HUES64 (cell line): ENCODE results near the gene MYO3A.

ENCODE experiments used
- H3K27ac ChIP-seq: 2 replicates; pipeline ENCODE4 v1.7.0; 2013; ENCODE audit warnings: low read depth, low read length, inconsistent platforms
- H3K27me3 ChIP-seq: 2 replicates; pipeline ENCODE4 v1.6.1; 2013; ENCODE audit warnings: mild to moderate bottlenecking, low read length; ENCODE audit not compliant: insufficient read depth
- H3K36me3 ChIP-seq: 2 replicates; pipeline ENCODE4 v1.6.1; 2013; ENCODE audit warnings: mild to moderate bottlenecking, low read length; ENCODE audit not compliant: insufficient read depth
- H3K4me1 ChIP-seq: 2 replicates; pipeline ENCODE4 v1.6.1; 2013; ENCODE audit warnings: mild to moderate bottlenecking, low read length, moderate library complexity; ENCODE audit not compliant: insufficient read depth
- H3K4me3 ChIP-seq: 2 replicates; pipeline ENCODE4 v1.5.1; 2013; ENCODE audit warnings: mild to moderate bottlenecking, low read length, moderate library complexity
- H3K9ac ChIP-seq: 2 replicates; pipeline ENCODE4 v1.6.1; 2013; ENCODE audit warnings: mild to moderate bottlenecking, low read depth, low read length
- H3K9me3 ChIP-seq: 2 replicates; pipeline ENCODE4 v1.6.1; 2013; ENCODE audit warnings: low read depth, low read length; ENCODE audit not compliant: insufficient read depth
- WGBS: fragments of 150-250, 120-280 bp; methylation state at CpG from one replicate; pipeline ENCODE4 v1.1.7; 2013; ENCODE audit warnings: missing lambda C conversion rate; 5-methylcytosine and 5-hydroxymethylcytosine counted together

The MYO3A gene

DNA sequence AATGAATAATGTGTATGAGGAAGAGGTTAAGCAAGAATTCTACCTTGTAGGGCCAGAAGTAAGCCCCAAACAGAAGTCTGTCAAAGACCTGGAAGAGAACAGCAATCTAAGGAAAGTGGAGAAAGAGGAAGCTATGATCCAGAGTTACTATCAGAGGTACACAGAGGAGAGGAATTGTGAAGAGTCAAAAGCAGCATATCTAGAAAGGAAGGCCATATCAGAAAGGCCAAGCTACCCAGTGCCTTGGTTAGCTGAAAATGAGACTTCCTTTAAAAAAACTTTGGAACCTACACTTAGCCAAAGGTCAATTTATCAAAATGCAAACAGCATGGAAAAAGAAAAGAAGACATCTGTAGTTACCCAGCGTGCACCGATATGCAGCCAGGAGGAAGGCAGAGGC, 239.8 kb downstream of the MYO3A start:
- H3K27me3 ChIP-seq, result no peaks in the 10 kb centered on the region
- no peaks in the 10 kb centered on the region for H3K36me3 ChIP-seq
- H3K9ac ChIP-seq, result no peak overlapping the region
- H3K9me3 ChIP-seq, result no peaks in the 10 kb centered on the region
- no peak overlapping the region for H3K27ac ChIP-seq
- WGBS, result 93% methylated on average over 2 of the region's 2 CpGs
- no peak overlapping the region for H3K4me3 ChIP-seq
- peaks cover 36% of the 10 kb centered on the region for H3K4me1 ChIP-seq

DNA sequence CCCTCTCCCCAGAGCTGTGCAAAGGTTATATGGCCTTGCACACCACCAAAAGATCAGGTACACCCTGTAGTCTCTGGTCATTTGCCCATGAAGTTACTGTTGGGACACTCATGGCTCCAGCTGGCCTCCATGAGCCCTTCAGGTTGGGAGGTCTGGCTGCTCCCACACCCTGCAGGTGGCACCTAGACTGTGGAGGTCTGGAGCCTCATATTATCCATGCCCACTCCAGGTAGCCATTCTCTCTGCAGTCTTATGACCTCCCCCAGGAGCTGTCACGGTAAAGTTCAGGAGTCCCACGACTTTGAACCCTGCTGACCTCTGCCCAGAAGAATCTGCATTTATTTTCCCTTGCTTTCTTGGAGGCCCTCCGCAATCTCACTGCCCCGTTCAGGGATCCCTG, 243.3 kb downstream of the MYO3A start:
- 89% methylated on average over 4 of the region's 4 CpGs for WGBS
- 0 out of 2 replicates have a peak, but pooled peaks cover 2% of the 10 kb centered on the region for H3K4me1 ChIP-seq
- no peaks in the 10 kb centered on the region for H3K9me3 ChIP-seq
- no peak overlapping the region for H3K4me3 ChIP-seq
- no peak overlapping the region for H3K27ac ChIP-seq
- H3K9ac ChIP-seq, result no peak overlapping the region
- H3K27me3 ChIP-seq, result no peaks in the 10 kb centered on the region
- H3K36me3 ChIP-seq, result no peaks in the 10 kb centered on the region

GRCh38 chr10:26194275-26194674, 260.2 kb downstream of the MYO3A start:
- Histone ChIP-seq H3K27me3 (no peaks in the 10 kb centered on the region), H3K36me3 (no peaks in the 10 kb centered on the region), H3K4me3 (no peak overlapping the region), H3K9ac (no peak overlapping the region), H3K4me1 (peaks cover 15% of the 10 kb centered on the region), H3K9me3 (no peaks in the 10 kb centered on the region), H3K27ac (no peak overlapping the region)
- WGBS, result 83% methylated on average over 5 of the region's 5 CpGs

GRCh38 chr10:26197248-26197647, 263.2 kb downstream of the MYO3A start:
- H3K27me3 ChIP-seq, result no peaks in the 10 kb centered on the region
- no peak overlapping the region for H3K27ac ChIP-seq
- H3K9me3 ChIP-seq, result no peaks in the 10 kb centered on the region
- peaks cover 27% of the 10 kb centered on the region for H3K4me1 ChIP-seq
- H3K9ac ChIP-seq, result no peak overlapping the region
- H3K36me3 ChIP-seq, result no peaks in the 10 kb centered on the region
- WGBS, result 98% methylated on average over 2 of the region's 2 CpGs
- H3K4me3 ChIP-seq, result no peak overlapping the region

GRCh38 chr10:26198119-26198518, 264.1 kb downstream of the MYO3A start:
- no peaks in the 10 kb centered on the region for H3K27me3 ChIP-seq
- H3K4me1 ChIP-seq, result peaks cover 27% of the 10 kb centered on the region
- no peaks in the 10 kb centered on the region for H3K36me3 ChIP-seq
- H3K9ac ChIP-seq, result no peak overlapping the region
- no peak overlapping the region for H3K4me3 ChIP-seq
- 96% methylated on average over 9 of the region's 9 CpGs for WGBS
- H3K27ac ChIP-seq, result no peak overlapping the region
- H3K9me3 ChIP-seq, result no peaks in the 10 kb centered on the region

GRCh38 chr10:26199841-26200240, 265.8 kb downstream of the MYO3A start:
- H3K9ac ChIP-seq, result no peak overlapping the region
- no peaks in the 10 kb centered on the region for H3K36me3 ChIP-seq
- peaks cover 27% of the 10 kb centered on the region for H3K4me1 ChIP-seq
- no peaks in the 10 kb centered on the region for H3K9me3 ChIP-seq
- WGBS, result 85% methylated on average over 4 of the region's 4 CpGs
- H3K27ac ChIP-seq, result no peak overlapping the region
- H3K27me3 ChIP-seq, result no peaks in the 10 kb centered on the region
- H3K4me3 ChIP-seq, result no peak overlapping the region

DNA sequence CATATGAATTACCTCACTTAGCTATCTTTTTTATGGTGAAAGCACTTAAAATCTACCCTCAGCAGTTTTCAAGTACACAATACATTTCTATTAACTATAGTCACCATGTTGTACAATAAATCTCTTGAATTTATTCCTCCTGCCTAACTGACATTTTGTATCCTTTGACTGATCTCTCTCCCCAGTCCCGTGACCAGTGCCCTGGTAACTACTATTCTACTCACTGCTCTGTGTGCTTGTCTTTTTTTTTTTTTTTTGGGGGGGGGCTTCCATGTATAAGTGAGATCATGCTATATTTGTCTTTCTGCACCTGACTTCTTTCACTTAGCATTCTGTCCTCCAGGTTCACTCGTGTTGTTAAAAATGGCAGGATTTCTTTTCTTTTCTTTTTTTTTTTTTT, 271.2 kb downstream of the MYO3A start:
- no CpG with 5 or more reads among the region's 2 CpGs for WGBS
- no peak overlapping the region for H3K27ac ChIP-seq
- no peaks in the 10 kb centered on the region for H3K36me3 ChIP-seq
- peaks cover 4% of the 10 kb centered on the region for H3K4me1 ChIP-seq
- no peak overlapping the region for H3K9ac ChIP-seq
- no peaks in the 10 kb centered on the region for H3K9me3 ChIP-seq
- no peak overlapping the region for H3K4me3 ChIP-seq
- peaks cover 16% of the 10 kb centered on the region for H3K27me3 ChIP-seq

DNA sequence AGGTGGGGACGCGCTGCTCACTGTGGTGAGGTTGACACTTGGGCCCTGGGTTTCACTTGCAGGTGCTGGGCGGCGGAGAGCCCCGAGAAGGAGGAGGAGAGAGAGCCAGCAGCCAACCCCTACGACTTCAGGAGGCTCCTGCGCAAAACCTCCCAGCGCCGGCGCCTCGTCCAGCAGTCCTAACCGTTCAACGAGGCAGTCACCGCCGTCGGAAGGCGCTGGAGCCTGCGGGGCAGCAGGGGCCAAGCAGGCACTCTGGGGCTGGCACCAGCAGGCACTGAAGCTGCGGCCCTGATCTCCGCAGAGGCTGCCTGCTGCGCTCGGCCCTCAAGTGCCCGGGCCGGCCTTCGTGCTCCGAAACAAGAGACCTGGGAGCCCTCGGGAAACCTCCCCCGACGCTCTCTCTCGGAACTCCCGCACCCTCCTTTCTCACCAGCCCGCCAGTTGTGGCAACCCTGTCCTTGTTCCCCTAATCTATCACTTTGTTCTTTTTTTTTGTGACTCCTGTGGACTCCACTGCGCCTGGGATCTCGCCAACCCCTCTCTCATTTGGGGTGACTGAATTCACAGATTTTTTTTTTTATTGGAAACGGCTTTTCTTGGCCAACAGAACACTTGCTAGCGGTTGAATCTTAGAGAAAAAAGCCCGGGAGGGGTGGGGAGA, 277.9 kb downstream of the MYO3A start:
- H3K4me1 ChIP-seq, result peaks cover 34% of the 10 kb centered on the region
- peaks cover 83% of the 10 kb centered on the region for H3K27me3 ChIP-seq
- 72% methylated on average over 37 of the region's 37 CpGs for WGBS
- H3K4me3 ChIP-seq, result peak overlapping the region; percentile 25; the same call in 1 of the 2 replicates
- no peaks in the 10 kb centered on the region for H3K36me3 ChIP-seq
- H3K9ac ChIP-seq, result no peak overlapping the region
- no peak overlapping the region for H3K27ac ChIP-seq
- no peaks in the 10 kb centered on the region for H3K9me3 ChIP-seq

DNA sequence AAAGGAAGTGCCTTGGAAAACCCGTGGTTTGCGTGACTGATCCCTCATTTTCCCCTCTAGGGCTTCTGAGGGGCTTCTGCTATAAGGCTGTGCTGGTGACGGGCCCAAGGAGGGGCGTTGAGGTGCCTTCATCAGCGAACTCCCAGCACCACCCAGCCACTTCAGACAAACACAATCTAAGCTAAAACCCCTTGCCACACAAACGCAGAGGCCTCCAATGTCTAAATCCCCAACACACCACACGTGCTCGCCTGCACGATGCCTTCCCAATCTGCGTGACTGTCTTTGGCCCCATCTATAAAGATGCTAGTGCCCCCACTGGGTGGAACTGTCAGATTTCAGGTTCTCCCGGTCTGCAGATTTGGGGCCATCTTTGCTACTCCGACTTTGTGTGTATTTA, 278.5 kb downstream of the MYO3A start:
- Histone ChIP-seq H3K9me3 (no peaks in the 10 kb centered on the region), H3K27me3 (peaks cover 89% of the 10 kb centered on the region), H3K9ac (no peak overlapping the region), H3K4me1 (peaks cover 37% of the 10 kb centered on the region), H3K27ac (no peak overlapping the region), H3K36me3 (no peaks in the 10 kb centered on the region), H3K4me3 (peak overlapping the region; percentile 1; the same call in 1 of the 2 replicates)
- 82% methylated on average over 12 of the region's 12 CpGs for WGBS

- H3K9ac ChIP-seq, result no peak overlapping the region
- H3K27me3 ChIP-seq, result peaks cover 96% of the 10 kb centered on the region
- H3K4me3 ChIP-seq, result peak overlapping the region; percentile 41
- H3K4me1 ChIP-seq, result peaks cover 37% of the 10 kb centered on the region
- H3K36me3 ChIP-seq, result no peaks in the 10 kb centered on the region
- no peaks in the 10 kb centered on the region for H3K9me3 ChIP-seq
- whole genome bisulfite sequencing, result 69% methylated on average over 11 of the region's 11 CpGs
- H3K27ac ChIP-seq, result no peak overlapping the region; the same call in 1 of the 2 replicates
Measured at GRCh38 chr10:26213157-26213800, 279.2 kb downstream of the MYO3A start.

DNA sequence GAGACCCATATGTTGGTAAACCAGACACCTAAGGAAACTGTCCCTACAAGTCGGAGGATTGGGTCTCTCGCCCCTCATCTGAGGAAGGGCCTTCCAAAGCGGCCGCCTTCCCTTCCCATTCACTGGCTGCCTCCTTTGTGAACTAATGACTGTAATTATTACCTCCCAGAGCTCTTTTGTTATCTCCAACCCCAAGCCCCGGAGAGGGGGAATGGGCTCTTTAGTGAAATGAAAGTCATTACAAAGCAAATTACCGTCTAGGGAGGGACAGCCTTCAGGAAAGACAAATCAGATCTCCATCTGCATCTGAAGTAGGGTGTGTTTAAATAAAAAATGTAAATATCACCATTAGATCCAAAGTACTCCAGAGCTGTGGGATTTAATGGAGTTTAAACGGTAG, 280.0 kb downstream of the MYO3A start:
- H3K27ac ChIP-seq, result peak overlapping the region; percentile 85; the same call in 1 of the 2 replicates
- peaks cover 99% of the 10 kb centered on the region for H3K27me3 ChIP-seq
- peak overlapping the region; percentile 53 for H3K4me3 ChIP-seq
- peaks cover 37% of the 10 kb centered on the region for H3K4me1 ChIP-seq
- 1% methylated on average over 4 of the region's 7 CpGs for WGBS
- no peaks in the 10 kb centered on the region for H3K9me3 ChIP-seq
- no peaks in the 10 kb centered on the region for H3K36me3 ChIP-seq
- H3K9ac ChIP-seq, result no peak overlapping the region
